H1 (cell line): ENCODE data around the gene UBASH3B.
"Not testable (repeated sequence)": the region's sequence is repeated elsewhere in the genome, so short reads cannot be mapped to it uniquely, and the experiment has no call there.

Experiments
- ASH2L ChIP-seq: fragments of 200-600, 300-600 bp; sonication (generic); IDR thresholded peaks from one replicate; pipeline ENCODE4 v1.7.1; 2017; ENCODE audit warnings: low read length
- CBX5 ChIP-seq: fragments of 300-800, 300-1000 bp; sonication (generic); IDR thresholded peaks from 2 replicates; pipeline ENCODE4 v1.7.1; 2016; ENCODE audit warnings: antibody characterized with exemption, low read length, low read depth
- CHD1 ChIP-seq: IDR thresholded peaks from 2 replicates; pipeline ENCODE4 v1.6.1; 2012; ENCODE audit warnings: low read depth, low read length, improper control_type of control experiment
- CREB1 ChIP-seq: IDR thresholded peaks from 2 replicates; pipeline ENCODE4 v1.6.1; 2012; ENCODE audit warnings: inconsistent platforms
- EZH2 ChIP-seq: fragments of 200-600 bp; sonication (generic); IDR thresholded peaks from 2 replicates; pipeline ENCODE4 v1.7.1; 2012; ENCODE audit warnings: low read depth, mild to moderate bottlenecking, moderate library complexity, low read length, inconsistent platforms; ENCODE audit not compliant: severe bottlenecking
- NRF1 ChIP-seq: IDR thresholded peaks from 2 replicates; pipeline ENCODE4 v1.6.1; 2011; ENCODE audit warnings: mild to moderate bottlenecking, low read depth, low read length, improper control_type of control experiment
- POLR2A ChIP-seq, 2 experiments: IDR thresholded peaks; 1 replicate in 1 of 2; 2 replicates in 1 of 2; pipeline ENCODE4 v1.6.1; 2011; ENCODE audit warnings: low read depth in 2 of 2, low read length in 2 of 2, mild to moderate bottlenecking in 2 of 2; ENCODE audit errors: control extremely low read depth in 1 of 2
- SUZ12 ChIP-seq: fragments of 200-600 bp; sonication (generic); IDR thresholded peaks from 2 replicates; pipeline ENCODE4 v1.6.1; 2012; ENCODE audit warnings: mild to moderate bottlenecking, inconsistent platforms, low read length, moderate library complexity, mixed read lengths
- TF ChIP-seq, protein P1 (sequence below), 3 experiments: IDR thresholded peaks; 1 replicate in 2 of 3; 2 replicates in 1 of 3; pipeline versions ENCODE4 v1.5.1 to v1.6.1; 2011; ENCODE audit warnings: low read length in 3 of 3, mild to moderate bottlenecking in 3 of 3, inconsistent platforms in 2 of 3, low read depth in 1 of 3, moderate library complexity in 1 of 3; ENCODE audit not compliant: insufficient read depth in 1 of 3; ENCODE audit errors: control extremely low read depth in 1 of 3

DNA sequence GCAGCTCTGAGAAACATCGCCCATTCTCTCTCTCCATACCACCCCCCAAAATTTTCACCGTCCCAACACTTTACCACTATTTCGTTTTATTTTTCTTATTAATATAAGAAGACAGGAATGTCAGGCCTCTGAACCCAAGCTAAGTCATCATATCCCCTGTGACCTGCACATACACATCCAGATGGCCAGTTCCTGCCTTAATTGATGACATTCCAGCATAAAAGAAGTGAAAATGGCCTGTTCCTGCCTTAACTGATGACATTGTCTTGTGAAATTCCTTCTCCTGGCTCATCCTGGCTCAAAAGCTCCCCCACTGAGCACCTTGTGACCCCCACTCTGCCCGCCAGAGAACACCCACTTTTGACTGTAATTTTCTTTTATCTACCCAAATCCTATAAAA lies 176.8 kb downstream of the UBASH3B start:
- TF ChIP-seq CBX5; POLR2A (IDR thresholded peaks at IDR 0.05; ENCODE audit: control extremely low read depth in 1 of 2, low read depth in 2 of 2, low read length in 2 of 2); CREB1; NRF1; CHD1; ASH2L; EZH2; SUZ12: not testable (repeated sequence)
- TF ChIP-seq, protein P1, sequence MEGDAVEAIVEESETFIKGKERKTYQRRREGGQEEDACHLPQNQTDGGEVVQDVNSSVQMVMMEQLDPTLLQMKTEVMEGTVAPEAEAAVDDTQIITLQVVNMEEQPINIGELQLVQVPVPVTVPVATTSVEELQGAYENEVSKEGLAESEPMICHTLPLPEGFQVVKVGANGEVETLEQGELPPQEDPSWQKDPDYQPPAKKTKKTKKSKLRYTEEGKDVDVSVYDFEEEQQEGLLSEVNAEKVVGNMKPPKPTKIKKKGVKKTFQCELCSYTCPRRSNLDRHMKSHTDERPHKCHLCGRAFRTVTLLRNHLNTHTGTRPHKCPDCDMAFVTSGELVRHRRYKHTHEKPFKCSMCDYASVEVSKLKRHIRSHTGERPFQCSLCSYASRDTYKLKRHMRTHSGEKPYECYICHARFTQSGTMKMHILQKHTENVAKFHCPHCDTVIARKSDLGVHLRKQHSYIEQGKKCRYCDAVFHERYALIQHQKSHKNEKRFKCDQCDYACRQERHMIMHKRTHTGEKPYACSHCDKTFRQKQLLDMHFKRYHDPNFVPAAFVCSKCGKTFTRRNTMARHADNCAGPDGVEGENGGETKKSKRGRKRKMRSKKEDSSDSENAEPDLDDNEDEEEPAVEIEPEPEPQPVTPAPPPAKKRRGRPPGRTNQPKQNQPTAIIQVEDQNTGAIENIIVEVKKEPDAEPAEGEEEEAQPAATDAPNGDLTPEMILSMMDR (IDR thresholded peaks at IDR 0.05; ENCODE audit: control extremely low read depth in 1 of 3, insufficient read depth in 1 of 3, low read depth in 1 of 3, low read length in 3 of 3): not testable (repeated sequence)
